DND-41 (cell line): Measurements from ENCODE around the gene RERG.

Experiments
- ATAC-seq: fragments of 200-7000 bp; cut with Tn5 transposase; 3 replicates; pipeline ENCODE4 v1.9.1; 2021; ENCODE audit warnings: low read depth; ENCODE audit not compliant: insufficient read depth
- DNase-seq: peaks from one replicate; pipeline ENCODE4 v3.0.0-alpha.2; 2020
- H2AFZ ChIP-seq: 2 replicates; pipeline ENCODE4 v1.6.0; 2012; ENCODE audit warnings: low read depth, low read length
- H3K27ac ChIP-seq: 2 replicates; pipeline ENCODE4 v1.5.1; 2012; ENCODE audit warnings: low read length, inconsistent platforms
- H3K27me3 ChIP-seq: fragments of 200-600 bp; sonication (generic); 2 replicates; pipeline ENCODE4 v1.6.0; 2012; ENCODE audit warnings: low read length, mild to moderate bottlenecking, inconsistent platforms; ENCODE audit not compliant: insufficient read depth, poor library complexity
- H3K36me3 ChIP-seq: 2 replicates; pipeline ENCODE4 v1.5.1; 2012; ENCODE audit warnings: low read length, inconsistent platforms; ENCODE audit not compliant: insufficient read depth
- H3K4me1 ChIP-seq: 2 replicates; pipeline ENCODE4 v1.5.1; 2012; ENCODE audit warnings: mild to moderate bottlenecking, low read length; ENCODE audit not compliant: insufficient read depth
- H3K4me2 ChIP-seq: 2 replicates; pipeline ENCODE4 v1.6.0; 2012; ENCODE audit warnings: mild to moderate bottlenecking, moderate library complexity, low read length, inconsistent platforms; ENCODE audit not compliant: insufficient read depth
- H3K4me3 ChIP-seq, 2 experiments: fragments of 200-600 bp in 1 of 2; shearing (Covaris generic) in 1 of 2; 2 replicates each; pipeline ENCODE4 v1.5.1; 2012 to 2016; ENCODE audit warnings: inconsistent platforms in 2 of 2, low read length in 2 of 2, mild to moderate bottlenecking in 2 of 2, low read depth in 1 of 2, moderate library complexity in 1 of 2
- H3K79me2 ChIP-seq: 2 replicates; pipeline ENCODE4 v1.6.0; 2012; ENCODE audit warnings: low read length, inconsistent platforms; ENCODE audit not compliant: insufficient read depth
- H3K9ac ChIP-seq: 2 replicates; pipeline ENCODE4 v1.6.0; 2012; ENCODE audit warnings: low read depth, mild to moderate bottlenecking, inconsistent platforms, low read length, moderate library complexity
- H3K9me3 ChIP-seq: 2 replicates; pipeline ENCODE4 v1.5.1; 2012; ENCODE audit warnings: low read length, moderate library complexity, mild to moderate bottlenecking, inconsistent platforms; ENCODE audit not compliant: insufficient read depth, severe bottlenecking
- H4K20me1 ChIP-seq: 2 replicates; pipeline ENCODE4 v1.6.0; 2012; ENCODE audit warnings: low read length; ENCODE audit not compliant: insufficient read depth
- CTCF ChIP-seq: IDR thresholded peaks from 2 replicates; pipeline ENCODE4 v1.5.1; 2012; ENCODE audit warnings: borderline replicate concordance, low read length, moderate library complexity, mild to moderate bottlenecking; ENCODE audit not compliant: poor library complexity, severe bottlenecking; ENCODE audit errors: extremely low read depth
- EZH2 ChIP-seq: IDR thresholded peaks from 3 replicates; pipeline ENCODE4 v1.6.1; 2012; ENCODE audit warnings: borderline replicate concordance, low read depth, mild to moderate bottlenecking, moderate library complexity, low read length, inconsistent platforms; ENCODE audit not compliant: severe bottlenecking

Gene RERG

GRCh38 chr12:15192720-15193119 lies 28.5 kb downstream of the RERG start:
- H3K36me3 ChIP-seq, result no peaks in the 10 kb centered on the region
- H4K20me1 ChIP-seq, result no peaks in the 10 kb centered on the region
- H3K9ac ChIP-seq, result no peak overlapping the region
- no peak overlapping the region for H3K4me3 ChIP-seq
- H3K27me3 ChIP-seq, result peaks cover 6% of the 10 kb centered on the region
- H3K27ac ChIP-seq, result no peak overlapping the region
- H3K9me3 ChIP-seq, result no peaks in the 10 kb centered on the region
- DNase-seq (no peak), ATAC-seq (no peak)
- no peaks in the 10 kb centered on the region for H3K4me1 ChIP-seq
- no peak overlapping the region for H2AFZ ChIP-seq
- no peaks in the 10 kb centered on the region for H3K79me2 ChIP-seq
- no peak for TF ChIP-seq CTCF
- TF ChIP-seq EZH2, result no peak
- H3K4me2 ChIP-seq, result no peak overlapping the region

GRCh38 chr12:15188127-15188526 lies 33.1 kb downstream of the RERG start:
- no peaks in the 10 kb centered on the region for H3K79me2 ChIP-seq

GRCh38 chr12:15186597-15186996 lies 34.6 kb downstream of the RERG start:
- no peak overlapping the region for H2AFZ ChIP-seq
- no peak overlapping the region for H3K9ac ChIP-seq
- H3K27me3 ChIP-seq, result peaks cover 4% of the 10 kb centered on the region
- DNase-seq (no peak), ATAC-seq (no peak)
- no peak overlapping the region for H3K4me2 ChIP-seq
- H3K79me2 ChIP-seq, result no peaks in the 10 kb centered on the region
- H4K20me1 ChIP-seq, result no peaks in the 10 kb centered on the region
- H3K27ac ChIP-seq, result no peak overlapping the region
- H3K4me1 ChIP-seq, result no peaks in the 10 kb centered on the region
- H3K36me3 ChIP-seq, result no peaks in the 10 kb centered on the region
- H3K9me3 ChIP-seq, result no peaks in the 10 kb centered on the region
- H3K4me3 ChIP-seq, result no peak overlapping the region
- no peak for TF ChIP-seq CTCF
- TF ChIP-seq EZH2, result no peak

More at GRCh38 chr12:15188127-15188526, 33.1 kb downstream of the RERG start:
- H3K27me3 ChIP-seq, result peaks cover 4% of the 10 kb centered on the region
- no peaks in the 10 kb centered on the region for H4K20me1 ChIP-seq
- no peak for TF ChIP-seq CTCF
- TF ChIP-seq EZH2, result no peak
- no peak overlapping the region for H3K27ac ChIP-seq
- H3K9ac ChIP-seq, result no peak overlapping the region
- H3K4me2 ChIP-seq, result no peak overlapping the region
- DNase-seq (no peak), ATAC-seq (no peak)
- no peaks in the 10 kb centered on the region for H3K9me3 ChIP-seq
- no peaks in the 10 kb centered on the region for H3K4me1 ChIP-seq
- no peak overlapping the region for H3K4me3 ChIP-seq
- no peaks in the 10 kb centered on the region for H3K36me3 ChIP-seq
- no peak overlapping the region for H2AFZ ChIP-seq

GRCh38 chr12:15184484-15184883 lies 36.7 kb downstream of the RERG start:
- TF ChIP-seq CTCF (no peak), EZH2 (no peak)
- H3K79me2 ChIP-seq, result no peaks in the 10 kb centered on the region
- ATAC-seq (no peak), DNase-seq (no peak)
- no peak overlapping the region for H3K27ac ChIP-seq
- no peak overlapping the region for H3K4me3 ChIP-seq
- no peak overlapping the region for H3K4me2 ChIP-seq
- H3K36me3 ChIP-seq, result no peaks in the 10 kb centered on the region
- peaks cover 6% of the 10 kb centered on the region for H3K27me3 ChIP-seq
- H2AFZ ChIP-seq, result no peak overlapping the region
- H3K4me1 ChIP-seq, result no peaks in the 10 kb centered on the region
- no peaks in the 10 kb centered on the region for H3K9me3 ChIP-seq
- no peak overlapping the region for H3K9ac ChIP-seq
- H4K20me1 ChIP-seq, result no peaks in the 10 kb centered on the region
